Measurements from ENCODE around the gene REEP5.
"Not testable (repeated sequence)": the region's sequence is repeated elsewhere in the genome, so short reads cannot be mapped to it uniquely, and the experiment has no call there.

DNA sequence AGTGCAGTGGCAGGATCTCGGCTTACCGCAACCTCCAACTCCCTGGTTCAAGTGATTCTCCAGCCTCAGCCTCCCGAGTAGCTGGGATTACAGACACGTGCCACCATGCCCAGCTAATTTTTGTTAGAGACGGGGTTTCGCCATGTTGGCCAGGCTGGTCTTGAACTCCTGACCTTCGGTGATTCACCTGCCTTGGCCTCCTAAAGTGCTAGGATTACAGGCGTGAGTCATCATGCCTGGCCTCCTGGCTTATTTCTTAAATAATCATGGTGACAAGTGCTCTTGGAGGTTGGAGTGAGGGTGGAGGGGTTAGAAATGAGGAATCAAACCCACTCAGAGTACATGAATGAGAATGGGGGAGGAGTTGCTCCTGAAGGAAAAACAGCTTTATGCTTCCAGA lies 37.8 kb upstream of the REEP5 start:
- not testable (repeated sequence) for TF ChIP-seq CTCF (IDR thresholded peaks at IDR 0.05; ENCODE audit: insufficient read depth, low read depth, low read length); EZH2 (IDR thresholded peaks at IDR 0.05; ENCODE audit: insufficient read depth, low read length)
